ENCODE results near the gene PMS2.
"Not testable (repeated sequence)": the region's sequence is repeated elsewhere in the genome, so short reads cannot be mapped to it uniquely, and the experiment has no call there.

The PMS2 gene

GRCh38 chr7:6012355-6013104, 3.7 kb upstream of the PMS2 start:
- DNase-seq, result no peak

GRCh38 chr7:6011541-6011940, 2.7 kb upstream of the PMS2 start:
- DNase-seq, result no peak

- not testable (repeated sequence) for DNase-seq
Measured at GRCh38 chr7:6010370-6010769, 1.5 kb upstream of the PMS2 start.

GRCh38 chr7:6007835-6008590, 836 bp downstream of the PMS2 start:
- not testable (repeated sequence) for DNase-seq

GRCh38 chr7:6007386-6007785, 1.5 kb downstream of the PMS2 start:
- no peak for DNase-seq

- DNase-seq, result peak; percentile 77
Measured at GRCh38 chr7:5997210-5997808, 11.5 kb downstream of the PMS2 start.

- DNase-seq, result not testable (repeated sequence)
Measured at GRCh38 chr7:5987061-5987460, 21.8 kb downstream of the PMS2 start.

- not testable (repeated sequence) for DNase-seq
Measured at GRCh38 chr7:5979680-5980314, 29.1 kb downstream of the PMS2 start.

- not testable (repeated sequence) for DNase-seq
Measured at GRCh38 chr7:5973580-5973979, 35.3 kb downstream of the PMS2 start.

GRCh38 chr7:5970347-5970911, 38.4 kb downstream of the PMS2 start, which contains the start of gene RSPH10B:
TSS of gene RSPH10B (minus strand) at chr7:5970689. CDS start at chr7:5967116, 3,573 bp downstream.
- DNase-seq, result not testable (repeated sequence)

- DNase-seq, result not testable (repeated sequence)
Measured at GRCh38 chr7:5963810-5964209, 45.0 kb downstream of the PMS2 start.

- DNase-seq, result not testable (repeated sequence)
Measured at GRCh38 chr7:5963205-5963604, 45.6 kb downstream of the PMS2 start.

GRCh38 chr7:5934945-5935450, 73.9 kb downstream of the PMS2 start:
- DNase-seq, result not testable (repeated sequence)

- DNase-seq, result not testable (repeated sequence)
Measured at GRCh38 chr7:5931905-5932644, 76.8 kb downstream of the PMS2 start.

- not testable (repeated sequence) for DNase-seq
Measured at GRCh38 chr7:5931250-5931649, 77.6 kb downstream of the PMS2 start.

- DNase-seq, result not testable (repeated sequence)
Measured at GRCh38 chr7:5930290-5930689, 78.6 kb downstream of the PMS2 start.

- DNase-seq, result not testable (repeated sequence)
Measured at GRCh38 chr7:5926263-5926870, 82.5 kb downstream of the PMS2 start.

- DNase-seq, result not testable (repeated sequence)
Measured at GRCh38 chr7:5924630-5925029, 84.2 kb downstream of the PMS2 start.

- not testable (repeated sequence) for DNase-seq
Measured at GRCh38 chr7:5924180-5924579, 84.7 kb downstream of the PMS2 start.
